ENCODE data around the gene TMEM132D. TPM values are rescaled to one million over a fixed set of nuclear protein-coding genes. Genes with fewer than 3 reads are reported as not detected.

Gene TMEM132D
- total RNA-seq, 2 donors from 2014 or later: 4.4 to 14.2 TPM

DNA sequence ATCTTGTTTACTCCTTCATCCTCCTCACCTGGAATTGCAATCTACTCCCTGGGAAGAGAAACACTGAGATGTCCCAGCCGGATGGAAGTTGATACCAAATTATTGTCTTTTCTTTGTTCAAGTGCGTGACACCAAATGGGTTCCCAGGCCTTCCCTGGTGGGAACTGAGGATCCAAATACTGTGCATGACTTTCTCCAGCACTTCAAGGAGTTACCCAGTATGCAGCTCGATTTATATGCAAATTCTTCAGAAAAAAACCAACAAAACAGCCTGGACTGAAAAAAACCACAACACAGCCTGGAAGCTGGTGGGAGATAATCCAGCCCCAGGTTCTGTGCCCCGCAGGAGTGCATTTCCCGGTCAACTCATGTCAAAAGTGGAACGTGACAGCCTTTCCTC lies 740.0 kb downstream of the TMEM132D start:
- Histone ChIP-seq H3K27me3 (ENCODE audit: control insufficient read depth, insufficient read depth, low read length, poor library complexity, severe bottlenecking) (no peaks in the 10 kb centered on the region), H3K4me3 (ENCODE audit: low read length) (peak overlapping the region; percentile 30), H3K36me3 (ENCODE audit: control insufficient read depth, insufficient read depth, low read length) (no peaks in the 10 kb centered on the region), H3K9me3 (ENCODE audit: control insufficient read depth, low read length) (peaks cover 15% of the 10 kb centered on the region), H3K27ac (ENCODE audit: low read depth, low read length) (no peak overlapping the region), H3K9ac (ENCODE audit: extremely low read depth, low read length, poor library complexity, severe bottlenecking) (no peak overlapping the region), H3K4me1 (ENCODE audit: control insufficient read depth, insufficient read depth, low read length) (peaks cover 3% of the 10 kb centered on the region)
- 60 to 62% methylated on average over 5 to 6 of the region's 6 CpGs for WGBS, 2 experiments (ENCODE audit: insufficient coverage in 1 of 2, insufficient read length in 1 of 2)
- H3K4me1 Mint-ChIP-seq: peaks cover 19% of the 10 kb centered on the region
- peak overlapping the region; percentile 78 for H3K27ac Mint-ChIP-seq
- peaks cover 5% of the 10 kb centered on the region for H3K36me3 Mint-ChIP-seq (ENCODE audit: low read depth)
- H3K27me3 Mint-ChIP-seq (ENCODE audit: insufficient read depth): peaks cover 14% of the 10 kb centered on the region
- H3K4me3 Mint-ChIP-seq: peak overlapping the region; percentile 18
- H3K9me3 Mint-ChIP-seq: peaks cover 20% of the 10 kb centered on the region
- DNase-seq: peak; percentile 82
- TF ChIP-seq, protein P1, sequence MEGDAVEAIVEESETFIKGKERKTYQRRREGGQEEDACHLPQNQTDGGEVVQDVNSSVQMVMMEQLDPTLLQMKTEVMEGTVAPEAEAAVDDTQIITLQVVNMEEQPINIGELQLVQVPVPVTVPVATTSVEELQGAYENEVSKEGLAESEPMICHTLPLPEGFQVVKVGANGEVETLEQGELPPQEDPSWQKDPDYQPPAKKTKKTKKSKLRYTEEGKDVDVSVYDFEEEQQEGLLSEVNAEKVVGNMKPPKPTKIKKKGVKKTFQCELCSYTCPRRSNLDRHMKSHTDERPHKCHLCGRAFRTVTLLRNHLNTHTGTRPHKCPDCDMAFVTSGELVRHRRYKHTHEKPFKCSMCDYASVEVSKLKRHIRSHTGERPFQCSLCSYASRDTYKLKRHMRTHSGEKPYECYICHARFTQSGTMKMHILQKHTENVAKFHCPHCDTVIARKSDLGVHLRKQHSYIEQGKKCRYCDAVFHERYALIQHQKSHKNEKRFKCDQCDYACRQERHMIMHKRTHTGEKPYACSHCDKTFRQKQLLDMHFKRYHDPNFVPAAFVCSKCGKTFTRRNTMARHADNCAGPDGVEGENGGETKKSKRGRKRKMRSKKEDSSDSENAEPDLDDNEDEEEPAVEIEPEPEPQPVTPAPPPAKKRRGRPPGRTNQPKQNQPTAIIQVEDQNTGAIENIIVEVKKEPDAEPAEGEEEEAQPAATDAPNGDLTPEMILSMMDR (conservative IDR thresholded peaks at IDR 0.05): no peak

DNA sequence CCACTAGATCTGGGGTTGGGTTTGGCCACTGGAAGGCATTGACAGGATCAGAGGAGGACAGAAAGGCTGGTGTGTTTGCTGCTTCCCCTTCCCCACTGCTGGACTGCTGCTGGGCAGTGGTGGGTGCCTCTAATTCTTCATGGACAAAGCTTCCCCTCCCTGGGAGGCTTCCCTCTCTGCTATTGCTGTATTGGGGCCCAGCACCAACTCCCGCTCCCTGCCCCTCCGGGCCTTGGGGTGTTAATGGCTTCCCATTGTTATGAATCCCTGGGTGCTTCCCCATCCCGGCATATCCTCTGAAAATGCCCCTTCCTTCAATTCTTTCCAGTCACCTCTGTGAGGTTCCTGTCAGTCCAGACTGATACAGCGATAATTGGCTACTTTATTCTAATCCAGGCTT lies 740.4 kb downstream of the TMEM132D start:
- peaks cover 14% of the 10 kb centered on the region for H3K27me3 Mint-ChIP-seq (ENCODE audit: insufficient read depth)
- TF ChIP-seq, protein P1 (conservative IDR thresholded peaks at IDR 0.05): no peak

DNA sequence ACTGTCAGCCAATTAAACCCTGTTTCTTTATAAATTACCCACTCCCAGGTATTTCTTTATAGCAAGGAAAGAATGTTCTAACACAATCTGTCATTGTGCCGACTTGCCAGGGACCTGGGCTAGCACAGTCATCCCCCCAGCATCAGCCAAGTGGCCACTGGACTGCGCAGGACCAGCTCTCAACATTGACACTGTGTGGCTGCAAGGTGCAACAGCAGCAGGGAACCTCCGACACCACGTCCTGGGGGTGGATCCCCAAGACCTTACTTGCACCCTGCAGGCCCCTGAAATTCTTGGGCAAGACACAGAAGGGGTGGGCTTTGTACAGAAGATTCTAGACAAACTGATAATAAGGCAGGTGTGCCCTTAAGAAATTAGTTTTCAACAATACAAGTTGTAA lies 741.0 kb downstream of the TMEM132D start:
- DNase-seq: peak; percentile 61
- WGBS, 2 experiments (ENCODE audit: insufficient coverage in 1 of 2, insufficient read length in 1 of 2): 93 to 95% methylated on average over 2 to 4 of the region's 4 CpGs
- H3K27me3 ChIP-seq (ENCODE audit: control insufficient read depth, insufficient read depth, low read length, poor library complexity, severe bottlenecking): no peaks in the 10 kb centered on the region
- H3K9ac ChIP-seq (ENCODE audit: extremely low read depth, low read length, poor library complexity, severe bottlenecking): no peak overlapping the region
- H3K4me3 ChIP-seq (ENCODE audit: low read length): no peak overlapping the region
- Mint-ChIP-seq H3K27me3 (ENCODE audit: insufficient read depth) (peaks cover 14% of the 10 kb centered on the region), H3K4me1 (peaks cover 19% of the 10 kb centered on the region), H3K27ac (no peak overlapping the region), H3K9me3 (peaks cover 20% of the 10 kb centered on the region), H3K36me3 (ENCODE audit: low read depth) (peaks cover 5% of the 10 kb centered on the region), H3K4me3 (no peak overlapping the region)
- peaks cover 15% of the 10 kb centered on the region for H3K9me3 ChIP-seq (ENCODE audit: control insufficient read depth, low read length)
- TF ChIP-seq, protein P1 (conservative IDR thresholded peaks at IDR 0.05): peak; percentile 51
- peaks cover 3% of the 10 kb centered on the region for H3K4me1 ChIP-seq (ENCODE audit: control insufficient read depth, insufficient read depth, low read length)
- H3K36me3 ChIP-seq (ENCODE audit: control insufficient read depth, insufficient read depth, low read length): no peaks in the 10 kb centered on the region
- H3K27ac ChIP-seq (ENCODE audit: low read depth, low read length): no peak overlapping the region

More for the DNA sequence above, 740.4 kb downstream of the TMEM132D start:
- WGBS, 2 experiments (ENCODE audit: insufficient coverage in 1 of 2, insufficient read length in 1 of 2): 43 to 54% methylated on average over 2 to 4 of the region's 4 CpGs
- peaks cover 19% of the 10 kb centered on the region for H3K4me1 Mint-ChIP-seq
- H3K9me3 Mint-ChIP-seq: peaks cover 20% of the 10 kb centered on the region
- peak; percentile 92 for DNase-seq
- Histone ChIP-seq H3K9me3 (ENCODE audit: control insufficient read depth, low read length) (peaks cover 15% of the 10 kb centered on the region), H3K4me3 (ENCODE audit: low read length) (no peak overlapping the region), H3K36me3 (ENCODE audit: control insufficient read depth, insufficient read depth, low read length) (no peaks in the 10 kb centered on the region), H3K4me1 (ENCODE audit: control insufficient read depth, insufficient read depth, low read length) (peaks cover 3% of the 10 kb centered on the region), H3K9ac (ENCODE audit: extremely low read depth, low read length, poor library complexity, severe bottlenecking) (no peak overlapping the region), H3K27ac (ENCODE audit: low read depth, low read length) (no peak overlapping the region), H3K27me3 (ENCODE audit: control insufficient read depth, insufficient read depth, low read length, poor library complexity, severe bottlenecking) (no peaks in the 10 kb centered on the region)
- H3K4me3 Mint-ChIP-seq: peak overlapping the region; percentile 18
- H3K36me3 Mint-ChIP-seq (ENCODE audit: low read depth): peaks cover 5% of the 10 kb centered on the region
- peak overlapping the region; percentile 78 for H3K27ac Mint-ChIP-seq
